ENCODE results near the gene LDB2.

DNA sequence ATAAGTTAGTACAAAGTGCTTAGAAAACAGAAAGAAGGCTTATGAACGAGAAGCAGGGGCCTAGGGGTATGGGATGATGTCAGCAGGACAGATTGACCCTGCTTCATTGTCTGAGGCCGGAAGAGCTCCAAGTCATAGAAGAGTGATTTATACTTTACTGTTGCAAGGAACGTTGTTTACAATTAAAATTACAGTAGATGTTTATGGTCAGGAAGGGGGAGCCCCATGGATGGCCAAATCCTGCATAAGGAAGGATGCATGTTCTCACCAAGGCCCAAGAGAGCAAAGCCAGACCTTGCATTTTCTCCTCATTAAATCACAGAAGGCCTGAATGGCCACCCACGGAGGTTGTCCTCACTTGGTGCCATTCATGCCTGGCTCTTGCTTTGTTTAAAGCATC is 115.3 kb downstream of the LDB2 start:
- TF ChIP-seq, protein P1, sequence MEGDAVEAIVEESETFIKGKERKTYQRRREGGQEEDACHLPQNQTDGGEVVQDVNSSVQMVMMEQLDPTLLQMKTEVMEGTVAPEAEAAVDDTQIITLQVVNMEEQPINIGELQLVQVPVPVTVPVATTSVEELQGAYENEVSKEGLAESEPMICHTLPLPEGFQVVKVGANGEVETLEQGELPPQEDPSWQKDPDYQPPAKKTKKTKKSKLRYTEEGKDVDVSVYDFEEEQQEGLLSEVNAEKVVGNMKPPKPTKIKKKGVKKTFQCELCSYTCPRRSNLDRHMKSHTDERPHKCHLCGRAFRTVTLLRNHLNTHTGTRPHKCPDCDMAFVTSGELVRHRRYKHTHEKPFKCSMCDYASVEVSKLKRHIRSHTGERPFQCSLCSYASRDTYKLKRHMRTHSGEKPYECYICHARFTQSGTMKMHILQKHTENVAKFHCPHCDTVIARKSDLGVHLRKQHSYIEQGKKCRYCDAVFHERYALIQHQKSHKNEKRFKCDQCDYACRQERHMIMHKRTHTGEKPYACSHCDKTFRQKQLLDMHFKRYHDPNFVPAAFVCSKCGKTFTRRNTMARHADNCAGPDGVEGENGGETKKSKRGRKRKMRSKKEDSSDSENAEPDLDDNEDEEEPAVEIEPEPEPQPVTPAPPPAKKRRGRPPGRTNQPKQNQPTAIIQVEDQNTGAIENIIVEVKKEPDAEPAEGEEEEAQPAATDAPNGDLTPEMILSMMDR (IDR thresholded peaks at IDR 0.05): no peak
- no peak for TF ChIP-seq POLR2A (IDR thresholded peaks at IDR 0.05)
